K562 (cell line): ENCODE results near the gene HES4. TPM values are rescaled to one million over a fixed set of nuclear protein-coding genes. Genes with fewer than 3 reads are reported as not detected.
A peak's percentile ranks its signal among the peaks of the same experiment; 100 is the strongest.

Experiments
- ARID1B ChIP-seq: fragments of 450-650 bp; IDR thresholded peaks from 2 replicates; pipeline ENCODE4 v1.6.1; 2016; ENCODE audit warnings: antibody characterized with exemption, mild to moderate bottlenecking, inconsistent platforms
- ATF1 ChIP-seq, 2 experiments: fragments of 450-650 bp in 1 of 2; IDR thresholded peaks; 2 replicates each; pipeline ENCODE4 v1.6.1; 2016; ENCODE audit warnings: missing compliant biosample characterization in 1 of 2, missing genetic modification characterization in 1 of 2
- CBFA2T3 ChIP-seq: fragments of 450-650 bp; IDR thresholded peaks from 2 replicates; pipeline ENCODE4 v1.6.1; 2017
- CHD2 ChIP-seq: IDR thresholded peaks from 2 replicates; pipeline ENCODE4 v1.6.1; 2011; ENCODE audit warnings: low read depth, low read length
- CREM ChIP-seq: IDR thresholded peaks from 2 replicates; pipeline ENCODE4 v1.6.1; 2014; ENCODE audit warnings: antibody characterized with exemption, low read depth
- CXXC5 ChIP-seq: fragments of 250-450 bp; sonication (Bioruptor Pico); IDR thresholded peaks from 2 replicates; pipeline ENCODE4 v1.8.0; 2022; ENCODE audit warnings: inconsistent platforms, mild to moderate bottlenecking, moderate library complexity
- DMBX1 ChIP-seq: fragments of 250-450 bp; sonication (Bioruptor Pico); IDR thresholded peaks from 2 replicates; pipeline ENCODE4 v1.8.0; 2022; ENCODE audit warnings: inconsistent platforms, mild to moderate bottlenecking, moderate library complexity, borderline replicate concordance
- HCFC1 ChIP-seq: IDR thresholded peaks from 2 replicates; pipeline ENCODE4 v1.6.1; 2012; ENCODE audit warnings: low read depth, low read length, improper control_type of control experiment
- HDAC1 ChIP-seq, 2 experiments: fragments of 450-650 bp; IDR thresholded peaks; 2 replicates each; pipeline ENCODE4 v1.6.1; 2016 to 2017; ENCODE audit warnings: inconsistent platforms in 1 of 2, mild to moderate bottlenecking in 1 of 2, moderate library complexity in 1 of 2
- MCM3 ChIP-seq: fragments of 450-650 bp; IDR thresholded peaks from 2 replicates; pipeline ENCODE4 v1.6.1; 2016
- PCBP1 ChIP-seq: fragments of 200-400 bp; formaldehyde crosslinking; IDR thresholded peaks from 2 replicates; pipeline ENCODE4 v1.6.1; 2018; ENCODE audit warnings: mild to moderate bottlenecking, low read depth, low read length; ENCODE audit not compliant: poor library complexity, severe bottlenecking
- PHF20 ChIP-seq: fragments of 450-650 bp; IDR thresholded peaks from 2 replicates; pipeline ENCODE4 v1.6.1; 2018; ENCODE audit not compliant: partially characterized antibody
- SIN3A ChIP-seq, 2 experiments: fragments of 150-350 bp in 1 of 2; IDR thresholded peaks; 2 replicates each; pipeline ENCODE4 v1.6.1; 2011 to 2016; ENCODE audit warnings: borderline replicate concordance in 2 of 2, low read depth in 2 of 2, low read length in 2 of 2, mild to moderate bottlenecking in 2 of 2, moderate library complexity in 2 of 2; ENCODE audit not compliant: control insufficient read depth in 1 of 2
- SMARCE1 ChIP-seq: fragments of 450-650 bp; IDR thresholded peaks from 2 replicates; pipeline ENCODE4 v1.7.1; 2016; ENCODE audit warnings: mild to moderate bottlenecking
- TARDBP ChIP-seq: fragments of 450-650 bp; IDR thresholded peaks from 2 replicates; pipeline ENCODE4 v1.6.1; 2016
- YY1 ChIP-seq, 3 experiments: IDR thresholded peaks; 2 replicates each; pipeline ENCODE4 v1.6.1; 2011; ENCODE audit warnings: low read length in 2 of 3, mild to moderate bottlenecking in 2 of 3, moderate library complexity in 2 of 3, borderline replicate concordance in 1 of 3, control low read depth in 1 of 3, low read depth in 1 of 3; ENCODE audit not compliant: insufficient read depth in 3 of 3, insufficient replicate concordance in 2 of 3, control insufficient read depth in 1 of 3, insufficient read length in 1 of 3; ENCODE audit errors: extremely low read depth in 1 of 3
- ZNF239 ChIP-seq: fragments of 250-450 bp; sonication (Bioruptor Pico); IDR thresholded peaks from 2 replicates; pipeline ENCODE4 v1.4.0; 2020; ENCODE audit warnings: mild to moderate bottlenecking
- ZNF41 ChIP-seq: fragments of 250-450 bp; sonication (Bioruptor Pico); conservative IDR thresholded peaks from 2 replicates; pipeline ENCODE4 v1.4.0; 2020; ENCODE audit warnings: mild to moderate bottlenecking
- ZNF780A ChIP-seq: fragments of 250-450 bp; sonication (Bioruptor Pico); IDR thresholded peaks from 2 replicates; pipeline ENCODE4 v1.5.0; 2021; ENCODE audit warnings: mild to moderate bottlenecking
- polyA plus RNA-seq, 8 experiments: library from polyadenylated mRNA; depleted of rRNA in 4 of 8; stranded (reverse) in 5 of 8; unstranded in 3 of 8; fragments of >200 nt; fragmentation: Nextera tagmentation in 2 of 8; fragmentation: Illumina TruSeq in 1 of 8; extraction: Ambion mirVana in 2 of 8; extraction: Trizol in 1 of 8; gene quantifications; 2 replicates each; pipeline versions ENCODE4 v1.2.1 to v1.2.3, GENCODE V29; 2011 to 2014; ENCODE audit warnings: inconsistent platforms in 1 of 8, missing spikeins in 1 of 8
- total RNA-seq, 7 experiments: library from RNA; depleted of rRNA in 6 of 7; stranded (reverse); fragments of >200 nt in 6 of 7; fragmentation: Illumina TruSeq in 2 of 7; extraction: Trizol in 2 of 7; gene quantifications; 2 replicates each; pipeline versions ENCODE4 v1.2.1 to v1.2.3, GENCODE V29; 2011 to 2021; ENCODE audit warnings: low replicate concordance in 1 of 7
- TF ChIP-seq, protein P1 (sequence below): fragments of 150-350 bp; conservative IDR thresholded peaks from 2 replicates; pipeline ENCODE4 v1.6.1; 2014; ENCODE audit warnings: low read length
- TF ChIP-seq, protein P2 (sequence below): fragments of 450-650 bp; formaldehyde crosslinking; conservative IDR thresholded peaks from 2 replicates; pipeline ENCODE4 v1.4.0; 2022; ENCODE audit warnings: mild to moderate bottlenecking, missing genetic modification characterization
- TF ChIP-seq, protein P3 (sequence below): fragments of 450-650 bp; IDR thresholded peaks from 2 replicates; pipeline ENCODE4 v1.6.1; 2016; ENCODE audit warnings: antibody characterized with exemption

Gene HES4
- total and polyA plus RNA-seq, 9 of the 15 experiments (the other 6 are each of a cell fraction or from before 2014, with no cell fraction given) = 0.21 to 43.7 (median 5.3) TPM; not detected in 2

DNA sequence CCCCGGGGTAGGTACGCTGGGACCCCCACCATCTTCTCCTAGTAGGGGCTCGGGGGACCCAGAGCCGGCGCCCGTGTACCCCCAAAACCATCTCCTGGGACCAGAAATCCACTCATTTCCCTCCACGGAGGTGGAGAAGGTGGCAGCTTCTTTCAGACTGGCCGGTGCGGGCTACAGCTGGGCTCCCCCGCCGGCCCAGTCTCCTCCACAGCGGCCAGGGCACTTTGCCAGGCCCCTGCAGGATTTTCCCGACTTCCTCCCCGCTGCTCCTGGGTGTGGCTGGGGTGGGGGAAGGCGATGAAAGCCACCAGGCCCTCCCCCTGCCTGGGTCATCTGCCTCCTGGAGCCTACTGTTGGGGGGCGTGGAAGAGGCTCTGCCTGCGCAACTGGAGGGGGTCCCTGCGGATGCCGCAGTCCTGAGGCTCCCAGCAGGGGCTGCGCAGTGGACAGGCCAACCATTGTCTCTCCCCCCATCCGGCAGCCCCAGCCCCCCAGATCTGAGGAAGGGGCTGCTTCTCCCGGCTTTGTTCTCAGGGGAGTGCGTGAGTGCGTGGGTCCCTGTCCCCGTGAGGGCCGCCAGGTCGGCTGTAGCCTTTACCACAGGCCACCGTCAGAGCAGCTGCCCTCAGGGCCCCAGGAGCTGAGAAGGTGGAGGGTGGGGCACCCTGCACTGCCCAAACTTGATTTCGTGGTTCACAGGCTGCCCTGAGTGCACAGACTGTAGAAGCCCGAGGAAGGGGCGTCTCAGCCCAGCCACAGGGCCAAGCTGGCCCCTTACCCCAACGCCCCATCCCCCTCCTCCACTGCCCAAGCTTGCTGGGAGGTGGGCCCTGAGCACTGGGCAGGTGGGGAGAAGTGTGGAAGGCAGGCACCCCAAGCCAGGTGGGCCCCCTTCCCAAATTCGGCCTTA lies 21.4 kb upstream of the HES4 start (continued):
- TF ChIP-seq ATF1 (CRISPR knock-in tag; IDR thresholded peaks at IDR 0.05) = no peak
- no peak for TF ChIP-seq ATF1 (tag; IDR thresholded peaks at IDR 0.05)
- no peak; the same call in 1 of the 2 replicates for TF ChIP-seq CHD2
- TF ChIP-seq ARID1B = peak; percentile 31; the same call in 1 of the 2 replicates
- TF ChIP-seq HCFC1 = no peak
- no peak for TF ChIP-seq PHF20
- TF ChIP-seq PCBP1 = peak; percentile 44
- peak; percentile 56; the same call in 1 of the 2 replicates for TF ChIP-seq SMARCE1
- TF ChIP-seq CBFA2T3 = no peak
- TF ChIP-seq SIN3A (IDR thresholded peaks at IDR 0.05; ENCODE audit: borderline replicate concordance in 2 of 2, control insufficient read depth in 1 of 2, low read depth in 2 of 2, low read length in 2 of 2) = peak in 1 of 2 experiments; percentile 36; a peak in 1 of 4 replicates
- no peak for TF ChIP-seq MCM3
- TF ChIP-seq ZNF780A = no peak
- TF ChIP-seq, protein P1, sequence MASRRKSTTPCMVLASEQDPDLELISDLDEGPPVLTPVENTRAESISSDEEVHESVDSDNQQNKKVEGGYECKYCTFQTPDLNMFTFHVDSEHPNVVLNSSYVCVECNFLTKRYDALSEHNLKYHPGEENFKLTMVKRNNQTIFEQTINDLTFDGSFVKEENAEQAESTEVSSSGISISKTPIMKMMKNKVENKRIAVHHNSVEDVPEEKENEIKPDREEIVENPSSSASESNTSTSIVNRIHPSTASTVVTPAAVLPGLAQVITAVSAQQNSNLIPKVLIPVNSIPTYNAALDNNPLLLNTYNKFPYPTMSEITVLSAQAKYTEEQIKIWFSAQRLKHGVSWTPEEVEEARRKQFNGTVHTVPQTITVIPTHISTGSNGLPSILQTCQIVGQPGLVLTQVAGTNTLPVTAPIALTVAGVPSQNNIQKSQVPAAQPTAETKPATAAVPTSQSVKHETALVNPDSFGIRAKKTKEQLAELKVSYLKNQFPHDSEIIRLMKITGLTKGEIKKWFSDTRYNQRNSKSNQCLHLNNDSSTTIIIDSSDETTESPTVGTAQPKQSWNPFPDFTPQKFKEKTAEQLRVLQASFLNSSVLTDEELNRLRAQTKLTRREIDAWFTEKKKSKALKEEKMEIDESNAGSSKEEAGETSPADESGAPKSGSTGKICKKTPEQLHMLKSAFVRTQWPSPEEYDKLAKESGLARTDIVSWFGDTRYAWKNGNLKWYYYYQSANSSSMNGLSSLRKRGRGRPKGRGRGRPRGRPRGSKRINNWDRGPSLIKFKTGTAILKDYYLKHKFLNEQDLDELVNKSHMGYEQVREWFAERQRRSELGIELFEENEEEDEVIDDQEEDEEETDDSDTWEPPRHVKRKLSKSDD = no peak
- peak; percentile 56 for TF ChIP-seq CXXC5 (CRISPR knock-in tag)
- no peak for TF ChIP-seq ZNF239 (CRISPR knock-in tag)
- TF ChIP-seq YY1 (IDR thresholded peaks at IDR 0.05; ENCODE audit: borderline replicate concordance in 1 of 3, control insufficient read depth in 1 of 3, extremely low read depth in 1 of 3, insufficient read depth in 3 of 3, insufficient read length in 1 of 3, insufficient replicate concordance in 2 of 3, low read depth in 1 of 3, low read length in 2 of 3) = peak in 1 of 3 experiments; percentile 13
- no peak for TF ChIP-seq ZNF41 (CRISPR knock-in tag)
- TF ChIP-seq DMBX1 = 0 out of 2 replicates have a peak, but pooled peaks have one; percentile 19
- peak; percentile 49 for TF ChIP-seq CREM
- TF ChIP-seq, protein P2, sequence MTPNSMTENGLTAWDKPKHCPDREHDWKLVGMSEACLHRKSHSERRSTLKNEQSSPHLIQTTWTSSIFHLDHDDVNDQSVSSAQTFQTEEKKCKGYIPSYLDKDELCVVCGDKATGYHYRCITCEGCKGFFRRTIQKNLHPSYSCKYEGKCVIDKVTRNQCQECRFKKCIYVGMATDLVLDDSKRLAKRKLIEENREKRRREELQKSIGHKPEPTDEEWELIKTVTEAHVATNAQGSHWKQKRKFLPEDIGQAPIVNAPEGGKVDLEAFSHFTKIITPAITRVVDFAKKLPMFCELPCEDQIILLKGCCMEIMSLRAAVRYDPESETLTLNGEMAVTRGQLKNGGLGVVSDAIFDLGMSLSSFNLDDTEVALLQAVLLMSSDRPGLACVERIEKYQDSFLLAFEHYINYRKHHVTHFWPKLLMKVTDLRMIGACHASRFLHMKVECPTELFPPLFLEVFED = no peak
- TF ChIP-seq TARDBP = no peak
- peak in 1 of 2 experiments; percentile 31; a peak in 1 of 4 replicates for TF ChIP-seq HDAC1 (IDR thresholded peaks at IDR 0.05)
- TF ChIP-seq, protein P3, sequence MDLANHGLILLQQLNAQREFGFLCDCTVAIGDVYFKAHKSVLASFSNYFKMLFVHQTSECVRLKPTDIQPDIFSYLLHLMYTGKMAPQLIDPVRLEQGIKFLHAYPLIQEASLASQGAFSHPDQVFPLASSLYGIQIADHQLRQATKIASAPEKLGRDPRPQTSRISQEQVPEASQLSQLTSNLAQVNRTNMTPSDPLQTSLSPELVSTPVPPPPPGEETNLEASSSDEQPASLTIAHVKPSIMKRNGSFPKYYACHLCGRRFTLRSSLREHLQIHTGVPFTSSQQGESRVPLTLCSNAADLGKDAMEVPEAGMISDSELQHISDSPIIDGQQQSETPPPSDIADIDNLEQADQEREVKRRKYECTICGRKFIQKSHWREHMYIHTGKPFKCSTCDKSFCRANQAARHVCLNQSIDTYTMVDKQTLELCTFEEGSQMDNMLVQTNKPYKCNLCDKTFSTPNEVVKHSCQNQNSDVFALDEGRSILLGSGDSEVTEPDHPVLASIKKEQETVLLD = 0 out of 2 replicates have a peak, but pooled peaks have one; percentile 55
